Measurements from ENCODE around the gene GPX1.
"Not testable (repeated sequence)": the region's sequence is repeated elsewhere in the genome, so short reads cannot be mapped to it uniquely, and the experiment has no call there.

The GPX1 gene

DNA sequence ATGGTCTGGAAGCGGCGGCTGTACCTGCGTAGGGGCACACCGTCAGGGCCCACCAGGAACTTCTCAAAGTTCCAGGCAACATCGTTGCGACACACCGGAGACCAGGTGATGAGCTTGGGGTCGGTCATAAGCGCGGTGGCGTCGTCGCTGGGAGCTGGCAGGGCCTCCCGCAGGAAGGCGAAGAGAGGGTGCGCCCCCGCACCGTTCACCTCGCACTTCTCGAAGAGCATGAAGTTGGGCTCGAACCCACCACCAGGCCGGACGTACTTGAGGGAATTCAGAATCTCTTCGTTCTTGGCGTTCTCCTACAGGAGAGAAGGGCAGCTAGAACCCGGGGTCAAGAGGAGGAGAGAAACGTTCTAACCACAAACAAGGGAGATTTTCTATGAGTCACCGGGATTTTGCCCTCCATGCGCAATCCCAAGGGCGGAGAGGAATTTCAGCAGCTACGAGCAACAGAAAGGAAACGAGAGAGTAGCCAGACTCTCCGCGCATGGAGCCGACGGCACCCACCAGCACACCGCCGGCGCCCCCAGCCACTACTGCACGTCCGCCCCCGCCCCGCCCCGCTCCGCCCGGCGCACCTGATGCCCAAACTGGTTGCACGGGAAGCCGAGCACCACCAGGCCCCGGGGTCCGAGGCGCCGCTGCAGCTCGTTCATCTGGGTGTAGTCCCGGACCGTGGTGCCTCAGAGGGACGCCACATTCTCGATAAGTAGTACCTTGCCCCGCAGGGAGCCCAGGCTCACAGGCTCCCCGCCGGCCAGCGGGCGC is 523 bp downstream of the GPX1 start:
- peak in 14 of 51 donors; percentile 6 to 61 (median 40) for DNase-seq

DNA sequence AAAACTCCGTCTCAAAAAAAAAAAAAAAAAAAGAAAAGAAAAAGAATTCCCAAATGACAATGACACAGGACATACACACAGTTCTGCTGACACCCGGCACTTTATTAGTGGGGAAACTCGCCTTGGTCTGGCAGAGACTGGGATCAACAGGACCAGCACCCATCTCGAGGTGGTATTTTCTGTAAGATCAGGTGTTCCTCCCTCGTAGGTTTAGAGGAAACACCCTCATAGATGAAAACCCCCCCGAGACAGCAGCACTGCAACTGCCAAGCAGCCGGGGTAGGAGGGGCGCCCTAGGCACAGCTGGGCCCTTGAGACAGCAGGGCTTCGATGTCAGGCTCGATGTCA is 1.1 kb downstream of the GPX1 start:
- not testable (repeated sequence) for DNase-seq

DNA sequence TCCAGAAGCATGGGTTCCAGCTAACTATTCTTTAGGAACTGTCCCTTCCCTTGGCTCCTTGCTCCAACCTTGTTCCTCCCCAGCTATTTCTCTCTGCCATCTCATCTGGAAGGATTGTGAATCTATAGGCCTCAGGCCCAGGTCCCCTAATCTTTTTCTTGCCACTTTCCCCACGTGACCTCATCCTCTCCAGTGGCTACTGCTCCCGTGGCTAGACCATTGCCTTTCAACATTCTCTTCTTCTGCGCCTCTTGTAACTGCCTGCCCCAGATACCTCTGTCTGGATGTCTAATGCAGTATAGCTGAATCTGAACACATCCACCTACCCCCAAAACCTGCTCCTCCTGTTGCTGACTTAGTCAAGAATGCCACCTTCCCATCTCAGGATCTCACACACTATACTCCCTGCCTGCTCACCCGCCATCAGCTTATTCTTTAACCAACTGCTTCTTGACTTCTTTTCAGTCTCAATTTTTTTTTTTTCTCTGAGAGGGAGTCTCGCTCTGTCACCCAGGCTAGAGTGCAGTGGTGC is 5.2 kb downstream of the GPX1 start:
- no peak for DNase-seq

DNA sequence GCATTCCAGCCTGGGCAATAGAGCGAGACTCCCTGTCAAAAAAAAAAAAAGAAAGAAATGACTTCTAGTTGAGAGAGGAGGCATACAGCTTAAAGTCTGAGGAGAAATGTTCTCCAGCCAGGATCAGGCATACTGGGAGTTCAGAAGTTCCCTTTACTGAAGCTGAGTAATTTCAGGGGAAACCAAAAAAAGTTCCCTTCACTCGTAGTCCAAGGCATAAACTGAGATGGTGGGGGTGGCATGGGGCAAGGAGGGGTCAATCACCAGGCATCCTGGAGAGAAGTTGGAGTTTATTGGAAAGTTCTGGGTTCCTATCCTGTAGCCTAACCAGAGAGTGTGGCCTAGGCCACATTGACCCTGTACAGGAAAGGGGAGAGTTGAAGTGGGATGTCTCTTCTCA is 5.9 kb downstream of the GPX1 start:
- DNase-seq = no peak

DNA sequence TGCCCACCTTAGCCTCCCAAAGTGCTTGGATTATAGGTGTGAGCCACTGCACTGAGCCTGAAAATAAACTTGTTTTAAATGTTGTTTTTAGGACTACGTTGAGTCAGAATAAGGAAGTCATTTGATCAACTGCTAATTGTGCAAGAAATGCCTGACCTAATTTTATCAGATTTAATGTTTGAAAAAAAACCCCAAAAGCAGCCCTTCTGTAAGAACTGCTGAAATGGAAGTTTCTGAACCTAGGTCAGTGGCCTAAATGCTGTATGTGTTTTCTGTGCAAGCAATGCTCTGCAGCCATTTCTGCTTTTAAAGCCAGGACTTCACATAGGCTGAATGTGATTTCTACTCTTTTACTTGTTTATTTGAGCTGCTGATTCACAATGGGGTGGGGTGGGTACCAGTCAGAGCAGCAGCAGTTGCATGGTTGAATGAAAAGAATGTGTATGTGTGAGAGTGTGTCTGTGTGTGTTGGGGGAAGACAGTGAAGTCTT is 6.6 kb downstream of the GPX1 start:
- peak in 1 of 51 donors; percentile 15 for DNase-seq

DNA sequence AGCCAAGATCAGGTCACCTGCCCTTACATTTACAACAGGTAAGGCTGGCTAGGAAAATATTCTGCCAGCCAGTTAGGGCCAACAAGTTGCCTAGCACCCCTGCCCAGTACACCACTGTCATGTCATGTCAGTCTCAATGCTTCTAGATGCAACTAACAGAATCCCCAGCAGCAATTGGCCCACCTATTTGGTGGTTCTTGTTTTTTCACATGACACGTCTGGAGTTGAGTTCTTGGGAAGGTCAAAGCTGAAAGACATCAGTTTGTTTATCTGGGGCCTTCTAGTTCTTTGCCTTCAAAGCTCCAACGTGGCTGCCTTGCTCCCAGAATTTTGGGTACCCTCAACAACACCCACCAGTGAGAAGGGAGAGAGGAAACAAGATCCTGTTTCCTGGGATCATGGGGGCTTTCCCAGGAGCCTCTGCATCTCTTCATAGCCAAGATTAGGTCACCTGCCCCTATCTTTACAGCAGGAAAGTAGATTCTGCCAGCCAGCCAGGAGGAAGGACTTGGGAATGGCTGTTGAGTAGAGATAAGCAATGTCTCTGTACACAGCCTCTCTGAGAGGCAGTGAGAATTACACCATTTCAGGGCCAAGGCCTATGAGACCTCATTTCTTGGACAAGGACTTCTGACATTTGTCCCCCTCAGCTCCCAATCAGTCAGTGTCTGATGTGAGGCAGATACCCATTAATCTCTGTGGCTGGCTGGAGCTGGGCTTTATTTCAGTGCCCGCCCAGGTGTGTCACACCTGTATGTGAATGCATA is 8.6 kb downstream of the GPX1 start:
- no peak for DNase-seq

DNA sequence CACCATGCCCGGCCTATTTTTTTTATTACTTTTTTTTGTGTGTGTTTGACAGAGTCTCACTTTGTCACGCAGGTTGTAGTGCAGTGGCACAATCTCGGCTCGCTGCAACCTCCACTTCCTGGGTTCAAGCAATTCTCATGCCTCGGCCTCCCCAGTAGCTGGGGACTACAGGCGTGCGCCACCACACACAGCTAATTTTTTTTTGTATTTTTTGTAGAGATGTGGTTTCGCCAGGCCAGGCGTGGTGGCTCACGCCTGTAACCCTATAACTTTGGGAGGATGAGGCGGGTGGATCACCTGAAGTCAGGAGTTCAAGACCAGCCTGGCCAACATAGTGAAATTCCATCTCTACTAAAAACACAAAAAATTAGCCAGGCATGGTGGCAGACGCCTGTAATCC is 9.8 kb downstream of the GPX1 start:
- DNase-seq = not testable (repeated sequence)

DNA sequence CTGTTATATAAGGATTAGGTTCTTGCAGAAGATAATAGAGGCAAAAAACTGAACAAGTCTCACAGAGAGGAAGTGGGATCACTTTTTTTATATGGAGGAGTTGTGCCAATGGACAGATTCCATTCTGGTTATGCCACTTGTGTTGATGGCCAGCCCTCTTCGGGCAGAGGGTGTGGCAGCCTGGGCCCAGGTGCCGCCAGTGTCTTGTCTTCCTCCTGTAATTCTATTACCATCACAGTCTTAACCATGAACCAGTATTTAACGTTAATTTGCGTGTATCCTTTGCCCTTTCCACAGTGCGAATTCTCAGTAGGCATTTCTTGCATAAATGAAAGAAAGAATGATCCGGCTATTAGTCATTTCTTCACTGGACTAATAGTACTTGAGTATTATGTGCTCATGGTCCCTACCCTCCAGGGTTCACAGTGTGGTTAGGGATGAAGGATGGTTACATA is 11.3 kb downstream of the GPX1 start:
- DNase-seq = no peak

DNA sequence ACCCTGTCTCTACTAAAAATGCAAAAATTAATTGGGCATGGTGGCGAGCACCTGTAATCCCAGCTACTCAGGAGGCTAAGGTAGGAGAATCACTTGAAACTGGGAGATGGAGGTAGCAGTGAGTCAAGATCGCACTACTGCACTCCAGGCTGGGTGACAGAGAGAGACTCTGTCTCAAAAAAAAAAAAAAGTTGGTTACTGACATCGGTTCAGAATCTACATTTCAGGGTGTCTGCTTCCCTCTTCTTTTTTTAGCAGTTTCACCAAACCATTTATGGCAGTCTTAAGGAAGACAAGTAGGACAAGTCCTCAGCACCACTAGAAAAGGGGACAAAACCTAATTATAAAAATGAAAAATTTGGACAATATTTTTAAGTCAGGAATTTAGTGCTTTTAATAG is 15.0 kb downstream of the GPX1 start:
- no peak for DNase-seq

DNA sequence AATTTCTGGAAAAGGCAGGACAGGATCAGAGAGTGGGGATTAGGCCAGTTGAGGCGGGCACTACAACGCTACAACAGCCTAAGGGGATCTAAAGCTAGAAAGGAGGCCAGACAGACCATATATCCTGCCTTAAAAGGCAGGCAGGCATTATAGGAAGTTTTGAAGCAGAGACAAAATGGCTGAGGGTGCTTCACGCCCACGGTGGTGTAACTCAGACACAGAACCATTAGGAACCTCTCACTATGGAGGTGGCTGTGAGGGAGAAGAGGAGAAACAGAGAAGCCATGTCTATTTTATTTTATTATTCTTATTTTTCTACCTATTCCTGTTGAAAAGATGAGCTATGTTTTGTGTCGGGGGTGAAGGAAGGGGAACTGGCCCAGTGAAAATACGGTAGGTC is 16.2 kb downstream of the GPX1 start:
- no peak for DNase-seq

DNA sequence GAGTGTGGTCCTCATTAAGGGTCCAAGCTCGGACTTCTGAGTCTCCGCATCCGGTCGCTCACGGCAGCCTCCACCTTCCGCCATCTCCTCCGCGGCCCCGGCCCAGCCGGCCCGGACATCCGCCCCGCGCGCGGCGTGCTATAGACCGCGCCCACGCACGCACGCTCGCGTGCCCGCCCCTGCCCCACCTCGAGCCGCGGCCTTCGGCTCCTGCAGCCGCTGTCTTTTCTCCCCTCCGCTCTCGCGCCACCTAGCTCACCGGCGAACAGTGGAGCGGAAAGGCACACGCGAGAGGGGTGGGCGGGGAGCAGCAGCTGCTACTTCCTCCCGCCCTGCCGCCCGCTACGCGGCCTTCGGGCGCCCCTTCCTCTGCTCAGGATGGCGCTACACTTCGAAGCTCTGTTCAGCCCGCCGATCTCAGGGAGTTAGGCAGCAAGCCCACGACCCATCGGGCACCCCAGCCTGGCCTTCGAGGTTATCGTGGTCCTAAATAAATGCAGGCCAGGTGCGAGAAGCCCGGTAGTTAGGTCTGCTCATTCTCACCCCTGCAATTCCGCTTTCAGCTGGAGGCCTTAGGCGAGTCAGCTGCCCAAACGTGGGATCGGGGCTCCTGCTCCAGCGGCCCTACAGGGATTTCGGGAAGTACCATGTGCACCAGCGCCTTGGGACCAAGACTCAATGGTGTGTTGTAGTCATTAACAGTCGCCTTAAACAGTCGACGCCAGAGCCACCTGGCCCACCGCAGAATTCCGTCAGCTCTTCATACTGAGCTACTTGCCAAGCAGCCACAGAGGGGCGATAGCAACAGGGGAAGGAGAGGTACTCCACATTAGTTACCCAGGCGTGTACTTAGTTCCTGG is 18.0 kb downstream of the GPX1 start, which contains the start of gene USP4:
TSS of gene USP4 (minus strand) at position 113 of the 860 bp plus-strand sequence. CDS start at position 84, 29 bp downstream.
- peak; percentile 28 to 85 (median 65) for DNase-seq

DNA sequence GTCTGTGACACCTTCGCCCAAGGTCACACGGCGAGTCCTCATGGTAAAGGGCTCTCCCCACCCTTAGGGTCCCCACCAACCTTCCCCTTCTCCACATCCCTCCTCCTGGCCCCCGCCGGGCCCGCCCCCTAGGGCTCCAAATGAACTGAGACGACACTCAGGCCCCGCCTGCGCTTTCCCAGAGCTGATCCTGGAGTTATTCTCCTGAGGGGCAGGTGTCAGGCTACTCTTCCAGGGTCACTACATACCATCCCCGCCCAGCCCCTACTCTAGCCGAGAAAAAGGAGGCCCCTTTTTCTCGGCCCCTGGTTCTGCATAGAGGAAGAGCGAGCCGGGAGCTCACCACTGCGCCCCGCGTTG is 18.6 kb downstream of the GPX1 start:
- DNase-seq = peak in 11 of 51 donors; percentile 18 to 56 (median 38)

DNA sequence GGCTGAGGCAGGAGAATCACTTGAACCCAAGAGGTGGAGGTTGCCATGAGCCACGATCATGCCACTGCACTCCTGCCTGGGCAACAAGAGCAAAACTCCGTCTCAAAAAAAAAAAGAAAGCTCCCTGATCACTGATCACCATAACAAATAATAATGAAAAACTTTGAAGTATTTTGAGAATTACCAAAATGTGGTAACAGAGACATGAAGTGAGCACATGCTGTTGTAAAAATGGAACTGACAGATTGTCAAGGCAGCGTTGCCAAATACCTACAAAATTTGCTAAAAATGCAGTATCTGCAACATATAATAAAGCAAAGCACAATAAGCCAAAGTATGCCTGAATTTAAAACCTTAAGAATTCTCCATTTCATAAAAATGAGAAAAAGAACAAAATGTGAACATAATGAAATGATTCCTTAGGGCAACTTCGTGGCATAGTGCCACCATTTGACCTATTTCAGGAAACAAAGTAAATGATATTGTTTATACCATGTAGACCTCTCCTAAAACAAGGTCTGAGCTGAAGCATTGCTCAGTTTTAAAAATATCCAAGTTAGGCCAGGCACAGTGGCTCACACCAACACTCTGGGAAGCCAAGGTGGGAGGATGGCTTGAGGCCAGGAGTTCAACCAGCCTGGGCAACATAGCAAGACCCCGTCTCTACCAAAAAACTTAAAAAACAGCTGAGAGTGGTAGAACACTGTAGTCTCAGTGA is 24.1 kb downstream of the GPX1 start:
- no peak for DNase-seq

DNA sequence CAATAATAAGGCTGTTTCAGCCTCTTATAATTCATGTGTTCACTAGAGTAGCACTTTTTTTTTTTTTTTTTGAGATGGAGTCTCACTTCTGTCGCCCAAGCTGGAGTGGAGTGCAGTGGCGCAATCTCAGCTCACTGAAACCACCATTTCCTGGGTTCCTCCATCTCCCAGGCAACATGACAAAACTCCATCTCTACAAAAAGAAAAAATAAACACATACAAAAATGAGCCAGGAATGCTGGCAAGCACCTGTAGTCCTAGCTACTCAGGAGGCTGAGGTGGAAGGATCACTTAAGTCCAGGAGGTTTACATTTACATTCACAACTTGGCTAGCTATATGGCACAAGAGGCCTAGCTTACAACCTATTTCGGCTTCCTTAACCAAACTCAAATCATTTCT is 25.1 kb downstream of the GPX1 start:
- peak in 3 of 51 donors; percentile 1 to 5 (median 4) for DNase-seq

DNA sequence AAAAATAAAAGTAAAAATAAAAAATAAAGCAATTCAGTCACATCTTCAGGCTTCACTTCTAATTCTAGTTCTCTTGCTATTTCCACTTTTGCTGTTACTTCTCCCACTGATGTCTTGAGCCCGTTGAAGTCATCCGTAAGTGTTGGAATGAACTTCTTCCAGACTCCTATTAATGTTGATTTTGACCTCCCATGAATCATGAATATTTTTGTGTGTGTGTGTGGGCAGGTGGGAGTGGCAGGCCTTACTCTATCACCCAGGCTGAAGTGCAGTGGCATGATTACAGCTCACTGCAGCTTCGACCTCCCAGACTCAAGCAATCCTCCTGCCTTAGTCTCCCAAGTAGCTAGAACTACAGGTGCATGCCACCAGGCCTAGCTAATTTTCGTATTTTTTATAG is 29.0 kb downstream of the GPX1 start:
- DNase-seq = no peak

DNA sequence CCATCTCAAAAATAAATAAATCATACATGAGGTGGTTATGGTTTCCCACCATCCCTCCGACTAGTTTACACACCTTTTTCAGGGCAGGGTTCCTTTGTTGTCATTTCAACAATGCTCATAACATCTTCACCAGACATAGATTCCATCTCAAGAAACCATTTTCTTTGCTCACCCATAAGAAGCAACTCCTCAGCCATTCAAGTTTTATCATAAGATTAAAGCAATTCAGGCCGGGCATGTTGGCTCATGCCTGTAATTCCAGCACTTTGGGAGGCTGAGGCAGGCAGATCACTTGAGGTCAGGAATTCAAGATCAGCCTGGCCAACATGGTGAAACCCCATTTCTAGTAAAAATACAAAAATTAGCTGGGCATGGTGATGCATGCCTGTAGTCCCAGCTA is 29.8 kb downstream of the GPX1 start:
- DNase-seq = not testable (repeated sequence)

DNA sequence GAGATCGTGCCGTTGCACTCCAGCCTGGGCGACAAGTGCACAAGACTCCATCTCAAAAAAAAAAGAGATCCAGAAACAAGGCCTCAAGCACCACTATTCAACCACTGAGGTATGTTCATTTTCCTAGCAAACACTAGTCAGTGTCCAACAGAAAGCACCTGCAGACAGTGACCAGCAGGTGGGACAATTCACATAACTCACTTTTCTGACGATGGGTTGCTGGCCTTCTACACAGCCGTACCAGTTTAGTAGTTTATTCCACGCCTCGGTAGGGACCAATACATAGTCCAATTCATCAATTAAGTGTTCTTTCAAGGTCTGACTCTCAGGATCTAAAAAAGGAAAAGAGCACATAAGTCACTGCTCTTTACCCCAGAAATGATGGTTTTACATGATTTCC is 30.7 kb downstream of the GPX1 start:
- no peak for DNase-seq

DNA sequence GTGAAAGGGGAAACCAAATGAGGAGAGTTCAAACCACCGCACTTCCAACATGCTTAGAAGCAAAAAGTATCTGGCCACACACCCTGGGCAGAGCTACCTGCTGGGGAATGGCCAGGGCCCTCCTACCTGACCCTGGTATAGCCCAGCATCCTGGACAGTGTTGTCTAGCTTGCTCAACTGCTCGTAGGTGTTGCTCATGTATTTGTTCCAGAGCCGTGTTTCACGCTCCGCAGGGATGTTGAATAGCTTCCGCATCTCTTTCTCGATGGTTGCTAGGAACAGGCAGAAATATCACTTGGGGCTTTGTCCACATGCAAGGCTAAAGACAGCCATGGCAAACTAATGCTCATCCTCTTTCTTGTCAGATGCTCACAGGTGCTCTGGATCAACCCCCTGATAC is 33.4 kb downstream of the GPX1 start:
- no peak for DNase-seq

DNA sequence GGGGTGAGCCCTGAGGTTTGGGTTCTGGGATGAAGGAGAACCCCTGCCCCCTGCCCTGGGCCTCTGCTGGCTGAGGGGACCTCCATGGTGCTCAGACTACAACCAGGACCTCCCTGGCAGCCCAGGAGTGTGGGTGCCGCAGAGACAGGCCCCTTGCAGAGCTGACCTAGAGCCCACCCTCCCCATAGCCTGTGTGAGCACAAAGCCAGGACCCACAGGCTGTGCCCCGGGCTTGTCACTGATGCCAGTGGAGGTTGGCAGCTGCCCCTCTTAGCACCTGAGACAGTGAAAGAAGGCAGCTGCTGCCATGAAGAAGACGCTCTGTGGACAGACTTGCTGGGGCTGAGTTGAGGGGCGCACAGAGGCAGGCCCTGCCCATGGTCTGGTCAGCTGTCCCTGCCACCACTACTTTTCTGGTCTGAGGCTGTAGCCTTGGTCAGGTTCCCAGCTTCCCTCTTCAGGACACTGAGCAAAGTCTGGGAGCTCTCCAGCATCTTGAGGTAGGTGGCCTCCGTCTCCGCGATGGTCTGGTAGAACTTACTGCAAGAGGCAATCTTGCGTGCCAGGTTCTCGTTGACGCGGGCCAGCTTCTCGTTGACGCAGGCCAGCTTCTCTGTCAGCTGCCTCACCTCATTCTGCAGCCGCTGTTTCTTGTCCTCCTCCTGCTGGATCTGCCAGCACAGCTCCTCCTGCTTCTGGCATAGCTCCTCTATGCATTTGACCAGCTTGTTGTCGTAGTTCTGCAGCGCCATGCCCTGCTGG is 41.3 kb downstream of the GPX1 start:
- peak in 24 of 51 donors; percentile 3 to 76 (median 25) for DNase-seq
